Measurements from ENCODE around the gene TWIST2. TPM values are rescaled to one million over a fixed set of nuclear protein-coding genes. Genes with fewer than 3 reads are reported as not detected.

Gene TWIST2
- total and polyA plus RNA-seq, 9 of the 15 experiments (the other 6 are each of a cell fraction or from before 2014, with no cell fraction given), result not detected

DNA sequence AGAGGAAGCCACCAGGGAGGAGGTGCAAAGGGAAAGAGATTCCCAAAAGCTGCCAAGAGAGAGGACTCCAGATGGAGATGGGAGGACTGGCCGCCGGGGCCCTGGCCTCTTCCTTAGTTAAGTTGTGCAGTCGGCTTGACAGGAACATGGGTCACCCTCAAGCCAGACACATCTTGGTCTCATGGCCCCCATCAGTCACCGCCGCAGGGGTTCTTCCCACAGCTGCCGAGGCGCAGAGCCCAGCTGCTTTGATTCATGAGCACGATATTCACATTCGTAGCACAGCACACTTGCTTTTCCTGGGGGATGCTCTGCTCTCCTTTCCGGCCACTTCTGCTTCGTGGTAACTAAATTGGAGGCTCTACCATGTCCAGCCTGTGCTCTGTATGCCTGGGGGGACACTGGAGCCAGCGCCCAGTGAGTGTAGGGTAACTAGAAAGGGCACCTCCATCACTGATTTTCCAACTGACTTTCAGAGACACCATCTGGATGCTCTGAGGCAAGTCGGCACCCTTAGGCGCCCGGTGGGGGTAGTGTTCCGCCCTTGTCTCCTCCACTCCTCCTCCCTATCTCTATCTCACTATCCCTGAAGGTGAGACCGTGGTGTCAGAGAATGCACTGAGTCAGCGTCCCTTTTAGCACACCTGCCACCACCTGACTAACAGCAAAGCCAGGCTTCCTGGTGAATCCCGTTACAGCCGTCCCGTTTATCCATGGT lies 13.3 kb downstream of the TWIST2 start (continued):
- no peak for TF ChIP-seq VEZF1 (CRISPR knock-in tag; IDR thresholded peaks at IDR 0.05)

- Histone ChIP-seq H2AFZ (ENCODE audit: low read depth, low read length) (no peak overlapping the region), H3K4me1 (replicated peaks in 1 of 2; ENCODE audit: control insufficient read depth in 2 of 2, insufficient read depth in 2 of 2, low read length in 2 of 2) (no peaks in the 10 kb centered on the region), H3K79me2 (ENCODE audit: control insufficient read depth, insufficient read depth, low read length) (no peaks in the 10 kb centered on the region), H3K9me3 (replicated peaks; ENCODE audit: control insufficient read depth, insufficient read depth, low read depth, low read length) (no peaks in the 10 kb centered on the region), H3K4me2 (ENCODE audit: insufficient read depth, low read length) (no peak overlapping the region), H3K36me3 (ENCODE audit: control insufficient read depth, insufficient read depth, low read length) (no peaks in the 10 kb centered on the region), H4K20me1 (replicated peaks; ENCODE audit: control insufficient read depth, insufficient read depth, low read length) (no peaks in the 10 kb centered on the region), H3K27me3 (ENCODE audit: control insufficient read depth in 2 of 2, insufficient read depth in 2 of 2, low read length in 2 of 2) (peaks cover 0 to 66% of the 10 kb centered on the region in 2 experiments; a peak in 3 of 5 replicates), H3K4me3 (no peak overlapping the region), H3K9ac (ENCODE audit: insufficient read depth in 1 of 2, low read depth in 2 of 2, low read length in 2 of 2) (no peak overlapping the region), H3K27ac (ENCODE audit: extremely low read depth, low read depth, low read length) (no peak overlapping the region), H3K9me1 (ENCODE audit: control insufficient read depth, insufficient read depth, low read length) (no peaks in the 10 kb centered on the region)
- ATAC-seq (no peak), DNase-seq (ENCODE audit: extremely low read depth in 1 of 4, low spot score in 3 of 4) (no peak), FAIRE-seq (no peak)
- CTCF ChIA-PET (ENCODE audit: low intra/inter-chr PET ratio), result no interaction called here
- TF ChIP-seq ZNF696 (CRISPR knock-in tag; conservative IDR thresholded peaks at IDR 0.05) (no peak), HNRNPH1 (optimal IDR thresholded peaks at IDR 0.05; ENCODE audit: low read depth, low read length) (no peak), ZNF217 (CRISPR knock-in tag; IDR thresholded peaks at IDR 0.05) (no peak), EP400 (IDR thresholded peaks at IDR 0.05) (no peak), SMARCA4 (IDR thresholded peaks at IDR 0.05) (no peak), NFE2 (IDR thresholded peaks at IDR 0.05; ENCODE audit: low read depth) (no peak), ATF7 (IDR thresholded peaks at IDR 0.05) (no peak), ZNF3 (CRISPR knock-in tag; IDR thresholded peaks at IDR 0.05) (no peak), THRA (IDR thresholded peaks at IDR 0.05) (no peak), TCFL5 (CRISPR knock-in tag; conservative IDR thresholded peaks at IDR 0.05) (no peak), ZBTB17 (CRISPR knock-in tag; IDR thresholded peaks at IDR 0.05) (no peak)
- TF ChIP-seq, protein P1, sequence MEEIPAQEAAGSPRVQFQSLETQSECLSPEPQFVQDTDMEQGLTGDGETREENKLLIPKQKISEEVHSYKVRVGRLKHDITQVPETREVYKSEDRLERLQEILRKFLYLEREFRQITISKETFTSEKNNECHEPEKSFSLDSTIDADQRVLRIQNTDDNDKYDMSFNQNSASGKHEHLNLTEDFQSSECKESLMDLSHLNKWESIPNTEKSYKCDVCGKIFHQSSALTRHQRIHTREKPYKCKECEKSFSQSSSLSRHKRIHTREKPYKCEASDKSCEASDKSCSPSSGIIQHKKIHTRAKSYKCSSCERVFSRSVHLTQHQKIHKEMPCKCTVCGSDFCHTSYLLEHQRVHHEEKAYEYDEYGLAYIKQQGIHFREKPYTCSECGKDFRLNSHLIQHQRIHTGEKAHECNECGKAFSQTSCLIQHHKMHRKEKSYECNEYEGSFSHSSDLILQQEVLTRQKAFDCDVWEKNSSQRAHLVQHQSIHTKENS (CRISPR knock-in tag; IDR thresholded peaks at IDR 0.05), result no peak
- TF ChIP-seq, protein P2, sequence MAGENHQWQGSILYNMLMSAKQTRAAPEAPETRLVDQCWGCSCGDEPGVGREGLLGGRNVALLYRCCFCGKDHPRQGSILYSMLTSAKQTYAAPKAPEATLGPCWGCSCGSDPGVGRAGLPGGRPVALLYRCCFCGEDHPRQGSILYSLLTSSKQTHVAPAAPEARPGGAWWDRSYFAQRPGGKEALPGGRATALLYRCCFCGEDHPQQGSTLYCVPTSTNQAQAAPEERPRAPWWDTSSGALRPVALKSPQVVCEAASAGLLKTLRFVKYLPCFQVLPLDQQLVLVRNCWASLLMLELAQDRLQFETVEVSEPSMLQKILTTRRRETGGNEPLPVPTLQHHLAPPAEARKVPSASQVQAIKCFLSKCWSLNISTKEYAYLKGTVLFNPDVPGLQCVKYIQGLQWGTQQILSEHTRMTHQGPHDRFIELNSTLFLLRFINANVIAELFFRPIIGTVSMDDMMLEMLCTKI (IDR thresholded peaks at IDR 0.05; ENCODE audit: partially characterized antibody), result no peak
- WGBS (ENCODE audit: insufficient coverage, low coverage, missing lambda C conversion rate), result under 1% methylated on average over 10 of the region's 10 CpGs
- in situ Hi-C loops (cut with MboI), result no loop called here
- POLR2A ChIA-PET, result no interaction called here
- no TSS peak for BruUV-seq (replicated peaks)
- intact Hi-C loops (cut with micrococcal nuclease), result no loop called here
Observed at GRCh38 chr2:238861766-238862315, 14.0 kb downstream of the TWIST2 start.

All from K562 (cell line).